Keratinocyte (primary cell): ENCODE measurements around the gene LACTB. TPM values are rescaled to one million over a fixed set of nuclear protein-coding genes. Genes with fewer than 3 reads are reported as not detected.

Experiments used
- DNase-seq: peaks from one replicate; pipeline ENCODE4 v3.0.0-alpha.2; 2011; ENCODE audit warnings: low read depth, missing footprints, low spot score
- FAIRE-seq: peaks from 2 replicates; lab custom pipeline; 2011; peaks lifted over from hg19 to GRCh38; lab: Jason Lieb, UNC
- H2AFZ ChIP-seq: 2 replicates; pipeline ENCODE4 v1.6.0; 2012; ENCODE audit warnings: low read length, control low read depth, inconsistent platforms; ENCODE audit not compliant: control insufficient read depth
- H3K27ac ChIP-seq: 2 replicates; pipeline ENCODE4 v1.5.1; 2011; ENCODE audit warnings: low read length; ENCODE audit not compliant: control insufficient read depth, insufficient read depth
- H3K27me3 ChIP-seq: 3 replicates; pipeline ENCODE4 v1.6.0; 2011; ENCODE audit warnings: low read length; ENCODE audit not compliant: control insufficient read depth, insufficient read depth; ENCODE audit errors: extremely low read depth
- H3K36me3 ChIP-seq, 2 experiments: 2 replicates in 1 of 2; 3 replicates in 1 of 2; pipeline ENCODE4 v1.5.1; 2011; ENCODE audit warnings: low read length in 2 of 2, mild to moderate bottlenecking in 1 of 2; ENCODE audit not compliant: control insufficient read depth in 2 of 2, insufficient read depth in 2 of 2; ENCODE audit errors: extremely low read depth in 1 of 2
- H3K4me1 ChIP-seq: 3 replicates; pipeline ENCODE4 v1.5.1; 2011; ENCODE audit warnings: low read length; ENCODE audit not compliant: control insufficient read depth, insufficient read depth; ENCODE audit errors: extremely low read depth
- H3K4me2 ChIP-seq: 3 replicates; pipeline ENCODE4 v1.6.0; 2011; ENCODE audit warnings: low read depth, low read length; ENCODE audit not compliant: control insufficient read depth, insufficient read depth; ENCODE audit errors: extremely low read depth
- H3K4me3 ChIP-seq, 3 experiments: fragments of 200-600 bp in 1 of 3; sonication (generic) in 1 of 3; 2 replicates in 2 of 3; 3 replicates in 1 of 3; pipeline ENCODE4 v1.5.1; 2011 to 2016; ENCODE audit warnings: low read length in 3 of 3, mild to moderate bottlenecking in 3 of 3, control low read depth in 2 of 3, inconsistent platforms in 1 of 3, low read depth in 1 of 3, mixed read lengths in 1 of 3, mixed run types in 1 of 3, moderate library complexity in 1 of 3; ENCODE audit not compliant: control insufficient read depth in 2 of 3, insufficient read depth in 2 of 3; ENCODE audit errors: extremely low read depth in 1 of 3
- H3K79me2 ChIP-seq: 2 replicates; pipeline ENCODE4 v1.6.0; 2012; ENCODE audit warnings: low read length; ENCODE audit not compliant: control insufficient read depth, insufficient read depth
- H3K9ac ChIP-seq: 3 replicates; pipeline ENCODE4 v1.6.0; 2011; ENCODE audit warnings: low read length; ENCODE audit not compliant: control insufficient read depth, insufficient read depth; ENCODE audit errors: extremely low read depth
- H3K9me1 ChIP-seq: 3 replicates; pipeline ENCODE4 v1.6.0; 2011; ENCODE audit warnings: low read length; ENCODE audit not compliant: control insufficient read depth, insufficient read depth; ENCODE audit errors: extremely low read depth
- H3K9me3 ChIP-seq: 2 replicates; pipeline ENCODE4 v1.5.1; 2012; ENCODE audit warnings: low read depth, low read length; ENCODE audit not compliant: control insufficient read depth
- H4K20me1 ChIP-seq: 3 replicates; pipeline ENCODE4 v1.6.0; 2011; ENCODE audit warnings: low read length; ENCODE audit not compliant: control insufficient read depth, insufficient read depth; ENCODE audit errors: extremely low read depth
- EZH2 ChIP-seq: IDR thresholded peaks from one replicate; pipeline ENCODE4 v1.6.1; 2012; ENCODE audit warnings: inconsistent platforms, mild to moderate bottlenecking, low read length, moderate library complexity
- dilution Hi-C: fragments of 300-500 bp; cut with MboI; formaldehyde crosslinking; loops from one replicate; pipeline ENCODE4 v1.7.0; 2020; ENCODE audit warnings: low sequenced_read_pairs; ENCODE audit not compliant: extremely low pct_ligation_motif_present
- polyA plus RNA-seq, 5 experiments: library from polyadenylated mRNA; depleted of rRNA in 3 of 5; stranded (reverse) in 3 of 5; stranded (forward) in 1 of 5; unstranded in 1 of 5; fragments of >200 nt; gene quantifications; 1 replicate in 1 of 5; 2 replicates in 3 of 5; 3 replicates in 1 of 5; pipeline versions ENCODE4 v1.2.1 to v1.2.3, GENCODE V29; 2011 to 2012; ENCODE audit warnings: missing spikeins in 2 of 5, low read depth in 1 of 5, low replicate concordance in 1 of 5
- TF ChIP-seq, protein P1 (sequence below), 3 experiments: IDR thresholded peaks in 1 of 3; conservative IDR thresholded peaks in 1 of 3; optimal IDR thresholded peaks in 1 of 3; 2 replicates in 2 of 3; 3 replicates in 1 of 3; pipeline versions ENCODE3 to v1.5.1; 2011; ENCODE audit warnings: low read length in 3 of 3, mild to moderate bottlenecking in 3 of 3, moderate library complexity in 2 of 3, control low read depth in 1 of 3, inconsistent platforms in 1 of 3; ENCODE audit not compliant: insufficient read depth in 2 of 3; ENCODE audit errors: extremely low read depth in 1 of 3

The LACTB gene
- polyA plus RNA-seq, 1 donor (not counting 4 experiments of a cell fraction or from before 2014, with no cell fraction given), result 27.4 TPM

DNA sequence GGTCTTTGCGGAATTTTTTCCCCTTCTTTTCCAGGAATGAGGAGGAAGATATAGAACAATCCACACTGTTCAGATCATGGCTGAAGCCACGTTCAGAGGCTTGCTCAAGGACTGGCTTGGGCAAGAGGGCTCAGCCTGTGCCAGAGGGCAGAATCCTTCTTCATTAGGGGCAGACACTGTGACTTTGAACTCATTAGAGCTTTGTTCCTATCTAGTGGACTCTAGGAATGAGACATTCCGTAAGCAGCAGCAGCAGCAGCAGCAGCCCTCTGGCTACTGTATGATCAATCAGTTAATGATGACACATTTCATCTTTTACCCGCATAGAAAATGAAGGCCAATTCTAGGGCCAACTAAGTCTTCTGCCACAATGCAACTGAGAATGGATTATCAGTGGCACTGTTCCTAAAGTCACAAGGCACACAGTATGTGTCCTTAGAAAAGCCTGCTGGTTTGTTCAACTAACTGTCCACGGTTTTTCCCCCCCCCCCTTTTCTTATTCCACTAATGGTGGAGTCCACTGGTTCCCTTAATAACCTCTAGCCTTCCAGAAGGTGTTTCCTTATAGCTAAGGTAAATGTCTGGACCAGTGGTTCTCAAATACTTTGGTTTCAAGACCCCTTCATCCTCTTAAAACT is 66.0 kb downstream of the LACTB start:
- TF ChIP-seq, protein P1, sequence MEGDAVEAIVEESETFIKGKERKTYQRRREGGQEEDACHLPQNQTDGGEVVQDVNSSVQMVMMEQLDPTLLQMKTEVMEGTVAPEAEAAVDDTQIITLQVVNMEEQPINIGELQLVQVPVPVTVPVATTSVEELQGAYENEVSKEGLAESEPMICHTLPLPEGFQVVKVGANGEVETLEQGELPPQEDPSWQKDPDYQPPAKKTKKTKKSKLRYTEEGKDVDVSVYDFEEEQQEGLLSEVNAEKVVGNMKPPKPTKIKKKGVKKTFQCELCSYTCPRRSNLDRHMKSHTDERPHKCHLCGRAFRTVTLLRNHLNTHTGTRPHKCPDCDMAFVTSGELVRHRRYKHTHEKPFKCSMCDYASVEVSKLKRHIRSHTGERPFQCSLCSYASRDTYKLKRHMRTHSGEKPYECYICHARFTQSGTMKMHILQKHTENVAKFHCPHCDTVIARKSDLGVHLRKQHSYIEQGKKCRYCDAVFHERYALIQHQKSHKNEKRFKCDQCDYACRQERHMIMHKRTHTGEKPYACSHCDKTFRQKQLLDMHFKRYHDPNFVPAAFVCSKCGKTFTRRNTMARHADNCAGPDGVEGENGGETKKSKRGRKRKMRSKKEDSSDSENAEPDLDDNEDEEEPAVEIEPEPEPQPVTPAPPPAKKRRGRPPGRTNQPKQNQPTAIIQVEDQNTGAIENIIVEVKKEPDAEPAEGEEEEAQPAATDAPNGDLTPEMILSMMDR (optimal IDR thresholded peaks at IDR 0.05 in 1 of 3, IDR thresholded peaks at IDR 0.05 in 1 of 3, conservative IDR thresholded peaks at IDR 0.05 in 1 of 3; ENCODE audit: extremely low read depth in 1 of 3, insufficient read depth in 2 of 3, low read length in 3 of 3), result no peak
- no peak for TF ChIP-seq EZH2
- Histone ChIP-seq H3K27ac (no peak overlapping the region), H3K9ac (no peak overlapping the region), H3K79me2 (peaks cover 25% of the 10 kb centered on the region), H3K4me3 (no peak overlapping the region), H3K4me2 (no peak overlapping the region), H3K27me3 (no peaks in the 10 kb centered on the region), H3K9me1 (no peaks in the 10 kb centered on the region), H3K36me3 (no peaks in the 10 kb centered on the region), H2AFZ (no peak overlapping the region), H3K4me1 (peaks cover 42% of the 10 kb centered on the region), H3K9me3 (no peaks in the 10 kb centered on the region), H4K20me1 (no peaks in the 10 kb centered on the region)
- no peak for DNase-seq
- no peak for FAIRE-seq
- dilution Hi-C loops, result no loop called here

DNA sequence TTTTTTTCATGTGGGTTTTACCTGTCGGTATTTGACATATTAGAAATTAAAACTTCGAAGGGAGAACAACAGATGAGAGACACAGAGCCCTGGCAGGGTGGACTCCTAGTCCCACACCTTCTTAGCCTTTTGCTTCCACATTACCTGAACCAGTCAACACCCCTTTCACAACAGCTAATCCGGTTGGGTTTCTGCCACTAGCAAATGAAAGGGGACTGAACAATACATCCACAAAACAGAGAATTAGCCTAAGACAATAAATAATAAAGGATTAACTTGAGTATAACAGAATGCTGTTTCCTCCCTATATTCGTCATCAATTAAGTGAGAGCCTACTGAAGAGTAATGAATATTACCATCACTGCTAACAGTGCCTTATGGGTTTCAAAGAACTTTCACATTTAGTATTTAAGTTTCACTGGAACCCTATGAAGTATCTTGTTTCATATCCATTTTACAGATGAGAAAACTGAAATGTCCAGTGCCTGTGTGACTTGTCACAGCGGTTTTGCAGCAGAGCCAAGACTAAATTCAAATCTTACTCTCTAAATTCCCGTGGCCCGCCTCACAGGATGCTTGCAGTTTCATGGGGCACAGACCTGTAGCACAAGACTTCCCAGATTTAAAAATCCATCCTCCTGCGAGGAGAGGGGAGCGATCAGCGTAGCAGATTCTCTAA is 66.7 kb downstream of the LACTB start:
- Histone ChIP-seq H3K9me1 (no peaks in the 10 kb centered on the region), H3K9me3 (no peaks in the 10 kb centered on the region), H3K27ac (peak overlapping the region; percentile 64), H4K20me1 (no peaks in the 10 kb centered on the region), H3K36me3 (no peaks in the 10 kb centered on the region), H3K79me2 (peaks cover 31% of the 10 kb centered on the region), H3K4me3 (peak overlapping the region; percentile 75 to 93 (median 81)), H2AFZ (peak overlapping the region; percentile 94), H3K4me1 (peaks cover 42% of the 10 kb centered on the region), H3K4me2 (peak overlapping the region; percentile 94), H3K9ac (peak overlapping the region; percentile 72), H3K27me3 (no peaks in the 10 kb centered on the region)
- no peak for DNase-seq
- TF ChIP-seq, protein P1 (optimal IDR thresholded peaks at IDR 0.05 in 1 of 3, IDR thresholded peaks at IDR 0.05 in 1 of 3, conservative IDR thresholded peaks at IDR 0.05 in 1 of 3; ENCODE audit: extremely low read depth in 1 of 3, insufficient read depth in 2 of 3, low read length in 3 of 3), result no peak
- no peak for TF ChIP-seq EZH2
- no peak for FAIRE-seq
- dilution Hi-C loops, result no loop called here
